K562 (cell line): ENCODE results near the gene MON2. TPM values are rescaled to one million over a fixed set of nuclear protein-coding genes. Genes with fewer than 3 reads are reported as not detected.

ENCODE experiments used
- ATAC-seq: fragments of 200-7000 bp; cut with Tn5 transposase; 3 replicates; pipeline ENCODE4 v1.9.1; 2020; ENCODE audit warnings: moderate library complexity
- BruUV-seq: library from RNA; stranded (reverse); fragments of 400-500 nt; replicated peaks from 2 replicates; lab custom pipeline; 2021; lab: Mats Ljungman, UMichigan
- CTCF ChIA-PET: fragments of 300-600 bp; formaldehyde crosslinking; extraction: SDS; loops from one replicate; lab custom pipeline; 2021; ENCODE audit warnings: low intra/inter-chr PET ratio; lab: Yijun Ruan, JAX
- POLR2A ChIA-PET: fragments of 300-600, 350-650 bp; sonication (Branson Sonifier 250); formaldehyde crosslinking; extraction: SDS; loops from one replicate; lab custom pipeline; 2021; ENCODE audit warnings: antibody characterized with exemption, inconsistent platforms; lab: Yijun Ruan, JAX
- DNase-seq, 4 experiments: peaks; one replicate each; pipeline versions ENCODE4 v3.0.0 to v3.0.0-alpha.2; 2011 to 2018; ENCODE audit warnings: low spot score in 3 of 4, mixed read lengths in 3 of 4; ENCODE audit errors: extremely low read depth in 1 of 4
- FAIRE-seq: peaks from 2 replicates; lab custom pipeline; 2011; peaks lifted over from hg19 to GRCh38; lab: Jason Lieb, UNC
- H2AFZ ChIP-seq: 2 replicates; pipeline ENCODE4 v1.6.0; 2011; ENCODE audit warnings: low read depth, low read length, control low read depth, inconsistent platforms
- H3K27ac ChIP-seq: fragments of 200-600 bp; 3 replicates; pipeline ENCODE4 v1.8.0; 2011; ENCODE audit warnings: low read depth, mild to moderate bottlenecking, control low read depth, inconsistent platforms, low read length, moderate library complexity, mixed read lengths; ENCODE audit errors: extremely low read depth
- H3K27me3 ChIP-seq, 2 experiments: fragments of 300-600 bp in 1 of 2; 2 replicates in 1 of 2; 3 replicates in 1 of 2; pipeline versions ENCODE4 v1.6.0 to v1.8.0; 2011; ENCODE audit warnings: inconsistent platforms in 2 of 2, low read length in 2 of 2, mild to moderate bottlenecking in 1 of 2, mixed read lengths in 1 of 2, moderate library complexity in 1 of 2; ENCODE audit not compliant: control insufficient read depth in 2 of 2, insufficient read depth in 2 of 2
- H3K36me3 ChIP-seq: fragments of 300-600 bp; 3 replicates; pipeline ENCODE4 v1.8.0; 2011; ENCODE audit warnings: mild to moderate bottlenecking, low read length, inconsistent platforms; ENCODE audit not compliant: control insufficient read depth, insufficient read depth
- H3K4me1 ChIP-seq, 2 experiments: fragments of 200-600 bp in 1 of 2; replicated peaks in 1 of 2; 2 replicates in 1 of 2; 3 replicates in 1 of 2; pipeline versions ENCODE4 v1.5.1 to v1.8.0; 2011; ENCODE audit warnings: inconsistent platforms in 2 of 2, low read length in 2 of 2, mild to moderate bottlenecking in 1 of 2, mixed read lengths in 1 of 2, moderate library complexity in 1 of 2; ENCODE audit not compliant: control insufficient read depth in 2 of 2, insufficient read depth in 2 of 2
- H3K4me2 ChIP-seq: 2 replicates; pipeline ENCODE4 v1.6.1; 2011; ENCODE audit warnings: low read length, control low read depth, inconsistent platforms, mixed read lengths; ENCODE audit not compliant: insufficient read depth
- H3K4me3 ChIP-seq: fragments of 200-600 bp; sonication (generic), shearing (Covaris generic); 2 replicates; pipeline ENCODE4 v1.5.1; 2016; ENCODE audit warnings: control low read depth, inconsistent platforms
- H3K79me2 ChIP-seq: fragments of 200-600 bp; 3 replicates; pipeline ENCODE4 v1.8.0; 2011; ENCODE audit warnings: low read length, inconsistent platforms; ENCODE audit not compliant: control insufficient read depth, insufficient read depth
- H3K9ac ChIP-seq, 2 experiments: 2 replicates each; pipeline versions ENCODE4 v1.6.0 to v1.6.1; 2011; ENCODE audit warnings: low read depth in 2 of 2, low read length in 2 of 2, control low read depth in 1 of 2, inconsistent platforms in 1 of 2, mild to moderate bottlenecking in 1 of 2, mixed read lengths in 1 of 2; ENCODE audit not compliant: insufficient read depth in 1 of 2
- H3K9me1 ChIP-seq: one replicate; pipeline ENCODE4 v1.6.0; 2011; ENCODE audit warnings: inconsistent platforms, mild to moderate bottlenecking, low read length, moderate library complexity; ENCODE audit not compliant: control insufficient read depth, insufficient read depth
- H3K9me3 ChIP-seq: replicated peaks from 2 replicates; pipeline ENCODE4 v1.5.1; 2011; ENCODE audit warnings: low read depth, low read length, inconsistent platforms; ENCODE audit not compliant: control insufficient read depth, insufficient read depth
- H4K20me1 ChIP-seq: replicated peaks from 2 replicates; pipeline ENCODE4 v1.6.1; 2011; ENCODE audit warnings: low read length, inconsistent platforms, mixed read lengths; ENCODE audit not compliant: control insufficient read depth, insufficient read depth
- ATF4 ChIP-seq: fragments of 450-650 bp; formaldehyde crosslinking; IDR thresholded peaks from 2 replicates; pipeline ENCODE4 v1.4.0; 2022; ENCODE audit warnings: mild to moderate bottlenecking, moderate library complexity
- BRD9 ChIP-seq: fragments of 450-650 bp; IDR thresholded peaks from 2 replicates; pipeline ENCODE4 v1.6.1; 2018; ENCODE audit warnings: low read depth; ENCODE audit not compliant: partially characterized antibody
- DMBX1 ChIP-seq: fragments of 250-450 bp; sonication (Bioruptor Pico); IDR thresholded peaks from 2 replicates; pipeline ENCODE4 v1.8.0; 2022; ENCODE audit warnings: inconsistent platforms, mild to moderate bottlenecking, moderate library complexity, borderline replicate concordance
- EGR1 ChIP-seq: fragments of 450-650 bp; conservative IDR thresholded peaks from 2 replicates; pipeline ENCODE4 v1.6.1; 2017; ENCODE audit warnings: mild to moderate bottlenecking
- EP400 ChIP-seq: fragments of 450-650 bp; IDR thresholded peaks from 2 replicates; pipeline ENCODE4 v1.6.1; 2017; ENCODE audit warnings: antibody characterized with exemption, mild to moderate bottlenecking, moderate library complexity
- HNRNPL ChIP-seq: fragments of 200-400 bp; formaldehyde crosslinking; IDR thresholded peaks from 2 replicates; pipeline ENCODE4 v1.6.1; 2017; ENCODE audit warnings: low read depth, mild to moderate bottlenecking, low read length
- MTF1 ChIP-seq: fragments of 250-450 bp; sonication (Bioruptor Pico); IDR thresholded peaks from 2 replicates; pipeline ENCODE4 v1.9.0; 2021; ENCODE audit warnings: moderate library complexity, mild to moderate bottlenecking, inconsistent platforms, borderline replicate concordance
- MXD1 ChIP-seq: fragments of 250-450 bp; sonication (Bioruptor Pico); IDR thresholded peaks from 2 replicates; pipeline ENCODE4 v1.8.0; 2021; ENCODE audit warnings: borderline replicate concordance, mild to moderate bottlenecking, moderate library complexity; ENCODE audit not compliant: poor library complexity, severe bottlenecking
- NUFIP1 ChIP-seq: fragments of 450-650 bp; IDR thresholded peaks from 2 replicates; pipeline ENCODE4 v1.6.1; 2018; ENCODE audit not compliant: partially characterized antibody
- PRDM10 ChIP-seq: fragments of 450-650 bp; IDR thresholded peaks from 2 replicates; pipeline ENCODE4 v1.6.1; 2018; ENCODE audit not compliant: partially characterized antibody
- SFPQ ChIP-seq: fragments of 200-400 bp; formaldehyde crosslinking; IDR thresholded peaks from 2 replicates; pipeline ENCODE4 v1.6.1; 2017; ENCODE audit warnings: mild to moderate bottlenecking, low read depth, low read length, moderate library complexity
- SRSF3 ChIP-seq: fragments of 200-400 bp; formaldehyde crosslinking; IDR thresholded peaks from 2 replicates; pipeline ENCODE4 v1.6.1; 2016; ENCODE audit warnings: mild to moderate bottlenecking, low read length, moderate library complexity; ENCODE audit not compliant: insufficient read depth
- XRCC3 ChIP-seq: fragments of 450-650 bp; IDR thresholded peaks from 2 replicates; pipeline ENCODE4 v1.6.1; 2017; ENCODE audit warnings: mild to moderate bottlenecking, moderate library complexity
- ZNF184 ChIP-seq: sonication (generic); formaldehyde crosslinking; IDR thresholded peaks from 2 replicates; pipeline ENCODE4 v1.5.0; 2020; ENCODE audit warnings: missing genetic modification reagents
- ZNF445 ChIP-seq: fragments of 250-450 bp; sonication (Bioruptor Pico); IDR thresholded peaks from 2 replicates; pipeline ENCODE4 v1.4.0; 2020; ENCODE audit warnings: low read depth, mild to moderate bottlenecking, moderate library complexity
- ZNF785 ChIP-seq: fragments of 250-450 bp; sonication (Bioruptor Pico); IDR thresholded peaks from 2 replicates; pipeline ENCODE4 v1.4.0; 2020; ENCODE audit warnings: mild to moderate bottlenecking
- in situ Hi-C: fragments of 300-500 bp; cut with MboI; formaldehyde crosslinking; loops from 4 replicates; pipeline ENCODE4 v1.15.0; 2018; ENCODE audit warnings: inconsistent platforms, mixed read lengths
- intact Hi-C: fragments of 100-400 bp; cut with micrococcal nuclease; formaldehyde crosslinking; loops from 2 replicates; pipeline ENCODE4 v1.14.2; 2022
- polyA plus RNA-seq, 8 experiments: library from polyadenylated mRNA; depleted of rRNA in 4 of 8; stranded (reverse) in 5 of 8; unstranded in 3 of 8; fragments of >200 nt; fragmentation: Nextera tagmentation in 2 of 8; fragmentation: Illumina TruSeq in 1 of 8; extraction: Ambion mirVana in 2 of 8; extraction: Trizol in 1 of 8; gene quantifications; 2 replicates each; pipeline versions ENCODE4 v1.2.1 to v1.2.3, GENCODE V29; 2011 to 2014; ENCODE audit warnings: inconsistent platforms in 1 of 8, missing spikeins in 1 of 8
- total RNA-seq, 7 experiments: library from RNA; depleted of rRNA in 6 of 7; stranded (reverse); fragments of >200 nt in 6 of 7; fragmentation: Illumina TruSeq in 2 of 7; extraction: Trizol in 2 of 7; gene quantifications; 2 replicates each; pipeline versions ENCODE4 v1.2.1 to v1.2.3, GENCODE V29; 2011 to 2021; ENCODE audit warnings: low replicate concordance in 1 of 7

MON2 gene
- total and polyA plus RNA-seq, 9 of the 15 experiments (the other 6 are each of a cell fraction or from before 2014, with no cell fraction given): 3.6 to 31.6 (median 16.8) TPM

GRCh38 chr12:62525271-62525670 lies 58.6 kb downstream of the MON2 start:
- BruUV-seq: no TSS peak
- no peaks in the 10 kb centered on the region for H3K9me1 ChIP-seq
- no peaks in the 10 kb centered on the region for H3K79me2 ChIP-seq
- no peak overlapping the region for H3K9ac ChIP-seq
- in situ Hi-C loops: no loop called here
- POLR2A ChIA-PET: no interaction called here
- H2AFZ ChIP-seq: no peak overlapping the region
- TF ChIP-seq ZNF785 (no peak), NUFIP1 (no peak), MXD1 (CRISPR knock-in tag) (no peak), ATF4 (CRISPR knock-in tag) (no peak), BRD9 (no peak), PRDM10 (no peak), DMBX1 (CRISPR knock-in tag) (no peak), EGR1 (no peak), SFPQ (no peak), ZNF184 (CRISPR knock-in tag) (no peak), XRCC3 (no peak), ZNF445 (CRISPR knock-in tag) (no peak), MTF1 (CRISPR knock-in tag) (no peak), SRSF3 (no peak), HNRNPL (no peak), EP400 (no peak)
- H4K20me1 ChIP-seq: no peaks in the 10 kb centered on the region
- intact Hi-C loops: no loop called here
- no peaks in the 10 kb centered on the region for H3K9me3 ChIP-seq
- peaks cover 32% of the 10 kb centered on the region; the same call in 2 of the 3 replicates for H3K36me3 ChIP-seq
- no peaks in the 10 kb centered on the region for H3K27me3 ChIP-seq
- no peaks in the 10 kb centered on the region for H3K4me1 ChIP-seq
- ATAC-seq: no peak
- no peak for DNase-seq
- FAIRE-seq: peak; percentile 19
- H3K4me3 ChIP-seq: no peak overlapping the region
- CTCF ChIA-PET: no interaction called here
- no peak overlapping the region for H3K4me2 ChIP-seq
- H3K27ac ChIP-seq: no peak overlapping the region
